GM10847 (cell line): ENCODE results near the gene PAX2.

Source experiments
- POLR2A ChIP-seq: IDR thresholded peaks from 2 replicates; pipeline ENCODE4 v1.6.1; 2011; ENCODE audit not compliant: insufficient read length; ENCODE audit errors: extremely low read depth

The PAX2 gene

GRCh38 chr10:100750291-100751210 is 5.2 kb downstream of the PAX2 start:
- TF ChIP-seq POLR2A = no peak

DNA sequence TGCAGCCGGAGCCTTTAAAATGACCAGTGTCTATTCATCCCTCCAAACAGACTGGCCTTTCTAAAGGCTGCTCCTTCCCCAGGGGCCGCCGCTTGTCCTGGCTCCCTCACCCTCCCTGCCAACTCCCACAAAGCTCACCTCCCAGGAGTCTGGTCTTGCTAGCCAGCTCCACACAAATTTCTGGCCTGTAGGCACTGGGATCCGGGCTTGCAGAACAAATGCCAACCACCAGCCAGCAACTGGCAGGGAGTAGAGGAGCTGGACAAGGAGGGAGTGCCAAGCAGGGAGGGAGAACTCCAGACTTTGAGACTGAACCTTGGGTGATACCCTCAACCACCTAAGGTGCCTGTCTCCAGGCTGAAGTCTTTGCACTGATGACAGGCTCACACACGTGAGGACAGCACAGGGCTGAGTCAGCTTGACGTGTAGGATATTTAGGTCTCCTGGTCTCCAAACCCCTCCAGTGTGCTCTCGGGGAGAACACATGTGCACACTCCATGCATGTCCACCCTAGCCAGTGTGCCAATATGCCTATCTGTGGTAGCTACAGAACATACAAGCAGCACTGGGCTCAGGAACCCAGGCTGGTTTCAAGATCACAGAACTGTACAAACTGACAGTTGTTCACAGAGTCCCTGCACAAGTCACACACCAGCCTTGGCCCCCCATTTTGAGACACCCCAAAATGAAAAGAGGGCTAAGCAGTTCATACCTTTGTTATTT is 6.0 kb downstream of the PAX2 start:
- no peak for TF ChIP-seq POLR2A

GRCh38 chr10:100755821-100756220 is 10.4 kb downstream of the PAX2 start:
- no peak for TF ChIP-seq POLR2A

- TF ChIP-seq POLR2A = no peak
Observed at GRCh38 chr10:100759331-100759730, 13.9 kb downstream of the PAX2 start.

- no peak for TF ChIP-seq POLR2A
Observed at GRCh38 chr10:100760726-100761125, 15.3 kb downstream of the PAX2 start.

- TF ChIP-seq POLR2A = no peak
Observed at GRCh38 chr10:100761191-100761590, 15.8 kb downstream of the PAX2 start.

DNA sequence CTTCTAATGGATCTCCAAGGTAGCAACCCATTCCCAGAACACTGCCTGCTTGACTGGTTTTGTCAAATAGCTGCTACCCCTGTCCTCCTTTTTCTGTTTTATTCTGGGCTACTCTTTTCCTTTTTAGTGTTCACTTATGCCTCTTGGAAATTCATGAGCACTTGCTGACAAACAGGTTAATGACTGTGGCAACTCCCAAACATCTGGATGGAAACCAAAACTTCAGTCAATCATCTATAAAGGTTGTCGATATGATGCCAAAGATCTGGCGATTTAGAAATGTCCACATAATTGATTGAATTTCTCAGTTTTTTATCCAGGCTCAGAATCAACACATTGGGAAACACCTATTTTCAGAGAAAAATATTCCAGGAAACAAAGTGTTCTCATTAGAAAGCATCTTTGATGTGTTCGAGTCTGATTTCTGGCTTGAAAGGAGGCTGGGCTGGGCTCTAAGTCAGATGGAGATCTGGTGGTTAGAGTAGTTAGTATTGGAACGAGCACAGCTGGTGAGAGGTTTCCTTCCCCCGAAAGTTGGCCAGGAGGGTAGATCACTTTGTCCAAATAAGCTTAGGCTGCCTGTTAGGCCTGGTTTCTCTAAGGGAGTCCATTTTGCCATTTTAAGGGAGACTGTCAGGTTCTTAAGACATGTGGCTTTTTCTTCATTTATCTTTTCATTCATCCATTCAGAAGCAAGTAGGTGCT is 17.8 kb downstream of the PAX2 start:
- no peak for TF ChIP-seq POLR2A

DNA sequence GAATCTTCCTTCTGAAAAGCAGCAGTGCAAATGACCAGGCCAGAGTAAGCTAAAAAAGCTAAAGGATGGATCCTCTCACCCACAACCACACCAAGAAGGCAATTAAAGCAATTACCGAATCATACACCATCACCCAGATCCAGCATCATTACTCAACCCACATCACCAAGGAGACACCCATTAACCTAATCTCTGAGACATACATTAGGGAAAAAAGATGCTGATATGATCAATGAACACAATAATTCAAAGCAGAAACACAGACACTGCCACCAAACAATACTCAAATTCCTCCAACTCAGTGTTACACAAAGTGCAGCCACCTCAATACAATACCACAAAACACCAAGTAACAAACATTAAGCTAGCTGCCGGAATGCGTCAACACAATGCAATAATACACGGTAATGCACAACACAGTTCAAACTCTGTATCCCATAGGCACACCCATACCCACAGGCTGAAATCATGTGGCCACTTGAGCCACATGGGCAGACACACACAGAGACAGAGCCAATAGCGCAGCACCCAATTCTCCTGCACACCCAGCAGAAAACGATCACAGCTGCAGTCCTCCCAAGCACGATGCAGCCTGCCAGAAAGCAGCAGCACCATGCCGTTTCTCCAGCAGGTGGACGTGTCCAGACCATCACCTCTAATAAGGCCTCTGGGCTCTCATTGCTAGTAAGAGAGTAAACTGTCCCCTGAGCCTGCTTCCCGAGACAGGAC is 21.5 kb downstream of the PAX2 start:
- TF ChIP-seq POLR2A = no peak

DNA sequence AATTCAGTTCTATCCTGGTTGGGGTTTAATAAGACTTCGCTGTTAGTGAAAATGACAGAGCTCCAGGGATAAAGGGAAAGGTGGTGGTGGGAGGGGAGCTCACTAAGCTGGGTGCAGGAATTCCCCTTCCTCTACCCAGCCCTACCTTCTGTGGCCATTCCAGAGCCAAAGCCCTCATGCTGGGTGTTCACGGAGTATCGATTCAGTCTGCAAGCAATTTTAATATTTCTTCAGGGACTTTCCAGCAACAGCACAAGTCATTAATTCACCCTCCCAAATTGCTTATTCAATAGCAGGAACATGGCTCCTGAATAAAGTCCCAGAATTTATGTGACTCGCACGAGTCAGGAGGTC is 22.0 kb downstream of the PAX2 start:
- no peak for TF ChIP-seq POLR2A

- TF ChIP-seq POLR2A = no peak
Observed at GRCh38 chr10:100769481-100769880, 24.1 kb downstream of the PAX2 start.

- TF ChIP-seq POLR2A = no peak
Observed at GRCh38 chr10:100773646-100774045, 28.3 kb downstream of the PAX2 start.

DNA sequence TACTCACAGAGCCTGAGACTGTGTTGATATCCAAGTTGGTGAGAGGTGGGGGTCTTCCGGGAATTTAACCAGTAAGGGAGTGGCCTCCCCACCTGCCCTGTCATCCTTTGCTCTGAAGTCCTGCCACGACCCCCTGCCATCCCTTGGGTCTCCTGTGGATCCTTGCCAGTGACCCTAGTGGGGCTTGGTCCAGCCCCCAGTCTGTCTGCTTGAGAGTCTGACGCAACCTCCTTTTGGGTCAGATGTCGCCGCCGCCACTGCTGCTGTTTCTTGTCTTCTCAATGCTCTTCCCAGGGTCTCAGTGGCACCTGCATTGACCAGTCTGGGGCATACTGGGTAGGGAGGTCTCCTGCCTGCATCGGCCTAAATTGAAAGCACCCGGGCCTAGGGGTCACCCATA is 28.8 kb downstream of the PAX2 start:
- no peak for TF ChIP-seq POLR2A

DNA sequence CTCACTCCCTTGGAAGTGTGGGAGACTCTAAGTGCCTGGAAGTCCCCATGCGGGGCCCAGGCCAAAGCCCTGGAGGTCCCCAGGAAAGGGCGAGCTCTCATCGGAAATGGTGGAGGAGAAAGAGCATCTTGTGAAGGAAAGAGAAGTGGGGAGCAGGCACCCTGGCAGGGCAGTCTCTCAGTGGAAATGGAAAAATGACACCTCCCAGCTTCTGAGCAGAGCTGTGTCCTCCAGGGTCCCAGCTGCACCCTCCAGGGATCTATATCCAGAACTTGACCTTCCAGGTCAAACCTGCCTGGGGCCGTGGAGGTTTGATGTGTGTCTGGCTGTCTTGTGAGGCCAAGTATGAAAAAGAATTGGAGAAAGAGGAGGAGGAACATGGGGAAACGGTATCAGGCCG is 29.5 kb downstream of the PAX2 start:
- no peak for TF ChIP-seq POLR2A

DNA sequence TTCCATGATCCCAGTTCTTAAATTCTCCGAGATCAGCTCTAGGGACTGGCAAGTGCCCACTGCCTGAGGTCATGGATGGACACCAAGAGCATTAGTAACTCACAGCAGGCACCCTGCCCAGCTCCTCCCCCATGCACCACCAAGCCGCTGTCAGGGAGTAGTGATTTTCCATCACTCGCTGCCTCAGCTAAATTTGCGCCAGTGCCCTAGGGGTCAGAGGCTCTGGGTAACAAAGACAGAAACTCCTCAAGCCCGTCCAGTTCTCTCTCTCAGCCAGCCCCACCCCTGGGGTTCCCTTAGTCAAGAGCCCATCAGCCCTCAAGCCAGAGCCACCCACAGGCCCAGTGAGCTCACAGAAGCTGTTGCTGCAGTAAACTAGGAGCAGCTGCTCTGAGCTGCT is 30.0 kb downstream of the PAX2 start:
- no peak for TF ChIP-seq POLR2A

DNA sequence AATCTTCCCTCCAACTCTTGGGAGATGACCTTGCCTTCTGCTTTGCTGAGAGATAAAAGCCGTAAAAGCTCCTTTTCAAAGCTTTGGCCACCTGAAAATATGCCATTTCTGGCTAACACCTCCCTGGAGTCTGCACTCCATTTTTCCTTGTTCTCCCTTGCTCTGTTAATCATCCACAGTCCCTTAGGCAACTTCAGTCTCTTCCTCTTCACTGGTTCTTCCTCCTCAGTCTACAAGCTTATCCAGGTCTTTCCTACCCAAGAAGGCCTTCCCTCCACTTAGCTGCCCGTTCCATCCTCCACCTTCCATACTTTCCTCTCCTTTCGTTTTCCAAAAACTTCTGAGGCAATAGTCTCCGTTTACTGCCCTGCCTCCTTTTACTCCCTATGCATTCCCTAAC is 30.5 kb downstream of the PAX2 start:
- TF ChIP-seq POLR2A = no peak

DNA sequence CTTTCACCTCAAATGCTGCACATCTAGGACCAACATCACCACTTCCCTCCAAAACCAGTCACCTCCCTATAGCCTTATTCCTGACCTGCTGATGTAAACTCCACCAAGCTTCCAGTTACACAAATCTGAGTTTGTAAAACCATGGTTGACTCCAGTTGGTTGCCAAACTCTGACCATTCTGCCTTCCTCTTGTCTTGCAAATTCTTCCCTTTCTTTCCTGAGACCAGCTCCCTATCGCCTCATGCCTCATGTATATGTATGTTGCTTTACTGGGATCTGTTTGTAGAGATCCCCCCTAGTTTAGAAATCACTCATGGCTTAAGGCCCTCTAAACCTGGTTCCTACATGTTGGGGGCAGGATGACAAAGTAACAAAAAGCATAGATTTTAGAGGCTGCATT is 31.3 kb downstream of the PAX2 start:
- TF ChIP-seq POLR2A = no peak

GRCh38 chr10:100779329-100779728 is 33.9 kb downstream of the PAX2 start:
- TF ChIP-seq POLR2A = no peak
